GM21619 (cell line): ENCODE results near the gene SEC24C.

ENCODE experiments used
- ATAC-seq: cut with Tn5 transposase; IDR thresholded peaks from one replicate; pipeline ENCODE4 v1.9.1; 2021; ENCODE audit not compliant: unreplicated experiment

SEC24C gene

DNA sequence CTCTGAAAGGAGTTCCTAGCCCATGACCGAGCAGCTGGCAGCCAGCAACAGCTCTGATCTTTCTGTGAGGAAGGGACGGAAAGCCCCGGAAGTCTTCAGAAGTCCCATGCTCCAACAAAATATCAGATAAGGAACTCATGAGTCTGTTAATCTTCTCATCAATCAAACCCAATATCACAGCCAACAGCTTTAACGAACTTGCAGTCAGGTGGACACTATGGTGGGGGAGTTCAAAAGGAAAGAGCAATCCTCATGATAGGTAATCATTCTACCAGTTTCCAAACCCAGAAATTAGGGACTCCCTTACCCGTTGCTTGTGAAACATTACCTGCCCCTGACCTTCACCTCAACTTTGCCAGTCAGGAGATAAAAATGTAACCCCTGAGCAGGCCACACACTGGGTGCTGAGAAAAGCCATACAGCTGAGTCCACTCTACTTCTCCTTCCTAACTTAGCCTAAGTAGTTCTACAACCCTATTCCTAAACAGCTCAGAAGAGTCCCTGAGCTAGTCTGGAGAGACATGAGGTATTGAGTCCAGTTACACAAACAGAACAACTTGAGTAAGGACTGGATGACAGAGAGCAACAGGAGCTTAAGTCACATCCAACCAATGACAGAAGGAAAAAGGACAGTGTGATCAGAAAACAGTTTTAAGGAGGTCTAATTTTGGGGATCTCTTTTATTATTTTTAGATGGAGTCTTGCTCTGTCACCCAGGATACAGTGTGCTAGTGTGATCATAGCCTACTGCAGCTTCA is 65.1 kb downstream of the SEC24C start:
- no peak for ATAC-seq

DNA sequence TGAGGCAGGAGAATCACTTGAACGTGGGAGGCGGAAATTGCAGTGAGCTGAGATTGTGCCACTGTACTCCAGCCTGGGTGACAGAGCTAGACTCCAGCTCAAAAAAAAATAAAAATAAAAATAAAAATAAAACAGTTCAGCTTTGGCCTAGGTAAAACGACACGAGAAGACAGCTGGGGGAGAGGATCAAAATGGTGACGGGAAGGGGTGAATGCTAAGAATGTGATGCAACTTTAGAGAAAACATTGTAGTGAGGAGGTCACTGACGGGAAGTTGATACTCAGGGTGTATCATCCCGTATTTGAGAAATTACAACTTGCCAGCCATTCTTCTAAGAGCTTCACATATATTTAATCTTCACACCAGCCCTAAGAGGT is 66.2 kb downstream of the SEC24C start:
- ATAC-seq: no peak

DNA sequence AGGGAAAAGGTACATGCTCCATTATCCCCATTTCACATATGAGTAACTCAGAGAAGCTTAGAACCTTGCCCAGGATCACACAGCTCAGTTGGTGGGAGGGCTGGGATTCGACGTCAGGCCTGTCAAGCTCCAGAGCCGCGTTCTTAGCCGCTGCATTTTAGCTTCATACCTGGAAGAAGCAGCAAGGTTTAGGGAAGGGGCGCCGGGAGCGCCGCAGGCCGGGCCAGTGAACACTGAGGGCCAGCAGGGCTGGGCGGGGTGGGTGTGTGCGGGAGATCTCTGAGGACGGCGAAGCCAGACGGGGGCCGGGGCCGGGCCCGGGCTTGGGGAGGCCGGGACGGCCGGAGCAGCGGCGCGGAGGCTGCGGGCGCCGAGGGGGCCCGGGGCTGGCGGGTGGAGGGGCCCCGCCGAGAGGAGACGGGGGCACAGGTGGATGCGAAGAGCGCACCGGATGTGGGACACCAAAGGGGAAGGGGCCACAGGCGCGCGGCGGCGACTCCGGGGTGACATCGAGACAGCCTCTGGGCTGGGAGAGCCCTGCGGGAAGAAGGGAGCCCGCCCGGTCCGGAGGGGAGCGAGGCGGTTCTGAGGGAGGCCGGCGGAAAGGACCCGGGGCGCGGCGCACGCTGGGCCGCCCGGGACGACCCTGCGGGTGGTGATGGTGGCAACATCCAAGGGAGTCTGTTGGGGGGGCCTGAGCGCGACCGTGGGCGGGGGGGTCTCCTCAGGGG is 66.7 kb downstream of the SEC24C start:
- peak; percentile 31 for ATAC-seq

DNA sequence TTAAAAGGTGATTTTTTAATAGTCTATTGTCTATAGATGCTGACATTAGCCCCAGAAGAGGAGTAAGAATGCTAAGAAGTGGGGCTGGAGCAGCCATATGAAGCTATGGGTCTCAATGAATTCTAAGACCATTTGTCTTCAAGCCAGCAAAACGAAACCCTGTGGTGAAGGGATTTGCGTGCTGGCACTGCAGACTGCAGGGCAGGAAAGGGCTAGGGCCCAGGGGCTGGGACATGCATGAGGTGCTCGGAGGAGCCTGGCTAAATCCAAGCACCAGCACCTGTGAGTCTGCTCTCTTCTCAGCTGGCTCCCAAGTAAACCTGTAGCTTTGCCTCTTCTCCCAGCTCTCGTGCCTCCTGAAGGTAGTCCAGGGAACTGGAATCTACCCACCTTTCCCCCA is 68.5 kb downstream of the SEC24C start:
- ATAC-seq: no peak

DNA sequence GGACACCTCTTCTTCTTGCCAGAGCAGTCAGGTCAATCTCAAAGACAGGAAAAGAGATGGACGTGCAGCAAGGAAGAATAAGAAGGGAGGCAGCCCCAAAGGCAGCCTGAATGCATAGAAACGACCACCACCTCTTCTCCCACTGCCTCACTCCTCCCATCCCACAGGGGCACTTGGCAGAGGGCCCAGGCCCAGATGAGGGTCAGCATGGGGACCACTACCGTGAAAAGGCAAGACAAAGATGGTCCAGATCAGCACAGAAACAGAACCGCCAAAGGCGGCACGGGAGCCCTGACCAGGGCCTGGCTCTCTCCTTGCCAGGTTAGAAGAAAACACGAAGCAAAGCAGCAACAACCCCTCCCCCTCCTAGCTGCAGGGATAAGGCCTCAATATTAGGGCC is 69.2 kb downstream of the SEC24C start:
- no peak for ATAC-seq

DNA sequence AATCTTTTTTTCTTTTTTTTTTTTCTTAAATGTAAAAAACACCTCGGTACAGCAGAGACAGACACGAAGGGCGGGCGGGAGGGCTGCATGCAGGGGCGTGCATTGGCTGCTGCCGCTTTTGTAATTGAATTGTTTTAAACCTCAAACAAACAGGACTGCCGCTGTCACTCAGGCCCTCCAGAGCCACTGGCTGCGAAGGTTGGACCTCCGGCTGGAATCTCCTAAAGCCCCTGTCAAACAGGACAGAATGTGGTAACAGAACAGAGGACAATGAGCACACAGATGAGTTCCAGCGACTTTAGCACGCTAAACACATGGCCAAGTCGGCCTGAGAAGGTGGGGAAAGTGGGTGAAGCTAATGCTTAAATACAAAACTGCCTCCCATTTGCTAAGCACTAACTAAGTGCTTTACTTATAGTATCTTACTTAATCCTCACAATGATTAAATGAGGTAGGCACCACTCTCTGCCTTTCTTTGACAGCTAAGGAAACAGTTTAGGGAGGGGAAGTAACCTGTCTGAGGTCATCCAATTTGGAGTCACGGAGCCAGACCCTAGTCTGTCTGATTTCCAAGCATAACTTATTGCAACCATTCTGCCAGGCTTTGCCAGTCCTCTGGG is 70.2 kb downstream of the SEC24C start:
- ATAC-seq: no peak

DNA sequence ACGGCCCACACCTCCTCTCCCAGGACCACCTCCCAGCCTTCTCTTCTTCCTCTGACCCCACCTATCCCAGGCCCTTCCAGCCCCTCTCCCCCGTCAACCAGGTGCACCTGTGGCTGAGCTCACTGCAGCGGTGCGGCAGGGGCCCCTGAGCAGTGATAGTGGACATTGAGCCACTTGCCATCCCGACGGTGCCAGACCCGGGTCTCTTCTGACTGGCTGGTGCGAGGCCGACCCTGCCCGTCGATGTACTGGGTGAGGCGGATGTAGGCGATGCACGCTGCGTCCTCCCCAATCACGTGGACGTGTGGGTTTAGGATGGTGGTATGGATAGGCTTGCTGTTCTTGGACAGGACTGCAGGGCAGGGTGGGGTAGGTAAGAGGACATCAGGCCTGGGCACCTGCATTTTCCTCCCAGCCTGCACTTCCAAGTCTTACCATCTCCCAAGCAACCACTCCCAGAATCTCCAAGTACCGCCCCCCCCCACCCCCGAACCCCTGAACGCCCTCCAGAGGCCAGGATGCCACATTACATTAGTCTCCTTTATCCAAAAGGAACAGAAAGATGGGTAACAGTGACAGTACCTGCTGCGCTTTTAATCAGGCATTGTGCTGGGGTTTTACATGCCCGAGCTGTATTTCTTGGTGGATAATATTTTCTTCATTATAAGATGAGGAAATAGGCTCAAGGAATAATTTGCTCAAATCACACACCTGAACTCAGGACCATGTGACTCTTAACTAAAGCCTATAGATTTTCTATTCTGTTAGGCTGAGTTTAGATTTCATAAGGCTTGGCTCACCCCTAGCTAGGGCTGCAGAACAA is 70.9 kb downstream of the SEC24C start:
- no peak for ATAC-seq

DNA sequence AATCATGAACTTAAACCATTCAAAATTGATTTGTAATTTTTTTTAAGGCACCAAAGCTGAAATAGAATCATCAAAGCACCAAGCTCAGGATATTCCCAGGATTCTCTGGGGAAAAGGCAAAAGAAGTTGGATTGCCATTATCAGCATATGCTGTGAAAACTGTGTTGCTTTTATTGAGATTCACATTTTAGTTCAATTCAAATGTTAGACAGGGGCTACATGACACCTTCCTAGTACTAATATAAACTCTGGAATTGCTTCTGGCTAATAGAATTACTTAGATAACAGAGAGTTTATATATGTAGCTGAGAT is 71.5 kb downstream of the SEC24C start:
- ATAC-seq: no peak

DNA sequence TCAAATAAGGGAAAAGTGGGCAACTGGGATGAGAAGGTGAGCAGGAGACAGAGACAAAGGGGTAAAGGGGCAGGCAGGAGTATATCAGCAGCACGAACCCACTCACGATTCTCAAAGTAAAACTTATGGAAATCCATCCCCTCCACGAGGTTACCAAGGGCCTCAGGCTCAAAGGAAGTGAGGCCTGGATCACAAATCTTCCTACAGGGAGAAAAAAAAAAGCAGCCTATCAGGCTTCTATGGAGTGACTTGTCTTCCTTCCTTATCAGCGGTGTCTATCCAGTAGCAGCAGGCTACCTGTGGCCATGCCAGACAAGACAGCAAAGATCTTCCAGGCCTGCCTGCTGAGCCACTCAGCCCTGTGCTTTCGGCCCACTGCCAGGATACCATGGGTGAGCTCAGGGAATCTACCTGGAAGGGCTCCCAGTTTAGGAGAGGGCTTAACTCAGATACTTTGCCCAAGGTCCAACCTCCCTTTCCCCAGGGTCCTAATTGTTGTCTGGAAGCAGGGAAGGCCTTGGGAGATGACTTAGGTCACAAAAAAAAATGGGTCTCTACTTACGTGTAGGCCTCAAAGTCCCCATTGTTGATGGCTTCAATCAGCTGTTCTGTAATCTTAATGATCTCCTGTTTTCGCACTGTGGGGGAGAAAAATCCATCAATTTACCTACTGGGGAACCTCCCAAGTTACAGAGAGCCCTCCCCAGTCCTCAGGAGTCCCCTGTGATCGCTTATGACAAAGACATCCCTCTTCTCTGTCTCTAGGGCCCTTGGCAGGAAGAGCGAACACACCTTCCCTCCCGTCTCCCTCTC is 73.0 kb downstream of the SEC24C start:
- ATAC-seq: no peak

DNA sequence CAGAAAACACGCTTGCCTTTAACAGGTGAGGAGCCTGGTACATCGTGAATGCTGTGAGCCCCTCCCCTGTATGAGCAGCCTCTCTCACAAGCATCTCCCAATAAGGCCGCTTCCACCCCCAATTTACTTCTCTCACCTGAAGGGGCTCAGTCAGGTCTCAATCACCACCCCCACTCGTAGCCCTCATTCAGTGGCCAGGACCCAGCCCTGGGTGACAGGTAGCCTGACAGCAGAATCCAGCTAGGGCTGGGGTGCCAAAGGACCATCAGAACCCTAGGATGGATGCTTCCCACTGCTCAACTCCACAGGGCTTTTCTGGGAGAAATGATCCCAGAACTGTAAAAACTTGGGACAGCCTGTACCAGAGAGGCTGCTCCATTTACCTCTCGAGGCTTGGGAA is 73.7 kb downstream of the SEC24C start:
- no peak for ATAC-seq

DNA sequence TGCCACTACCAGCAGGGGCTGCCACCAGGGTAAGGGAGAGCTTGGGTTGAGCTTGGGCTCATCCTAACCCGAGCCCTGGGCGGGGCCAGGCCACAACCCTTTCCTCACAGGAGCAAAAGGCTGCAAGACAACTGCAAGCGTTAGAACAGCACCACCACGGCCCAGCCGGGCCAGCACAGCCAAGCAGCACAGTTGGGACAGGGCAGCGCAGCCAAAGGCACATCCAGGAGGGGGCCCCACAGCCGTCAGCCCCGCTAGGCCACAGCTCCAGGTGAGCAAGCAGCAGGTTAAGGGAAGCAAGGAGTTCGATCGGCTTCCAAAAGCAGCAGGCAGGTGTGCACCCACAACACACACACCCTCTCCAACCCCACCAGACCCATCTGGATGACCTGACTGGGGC is 74.2 kb downstream of the SEC24C start:
- ATAC-seq: no peak

DNA sequence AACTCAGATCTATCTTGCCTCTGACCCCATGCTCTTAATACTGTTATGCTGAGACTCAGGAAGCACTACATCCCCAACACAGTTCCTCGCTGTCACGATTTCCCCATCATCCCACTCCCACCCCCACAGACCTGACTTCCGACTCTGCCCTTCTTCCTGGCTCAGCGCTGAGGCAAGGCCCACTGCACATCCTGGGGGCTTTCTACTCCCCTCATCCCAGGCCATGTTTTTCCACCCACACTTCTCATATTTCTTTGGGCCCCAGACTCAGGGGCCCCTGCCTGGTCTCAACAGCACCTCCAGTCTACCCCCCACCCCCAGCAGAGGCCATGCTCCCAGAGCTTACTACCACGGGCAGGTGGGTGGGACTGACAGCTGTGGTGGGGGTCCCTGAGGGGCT is 74.9 kb downstream of the SEC24C start:
- no peak for ATAC-seq

DNA sequence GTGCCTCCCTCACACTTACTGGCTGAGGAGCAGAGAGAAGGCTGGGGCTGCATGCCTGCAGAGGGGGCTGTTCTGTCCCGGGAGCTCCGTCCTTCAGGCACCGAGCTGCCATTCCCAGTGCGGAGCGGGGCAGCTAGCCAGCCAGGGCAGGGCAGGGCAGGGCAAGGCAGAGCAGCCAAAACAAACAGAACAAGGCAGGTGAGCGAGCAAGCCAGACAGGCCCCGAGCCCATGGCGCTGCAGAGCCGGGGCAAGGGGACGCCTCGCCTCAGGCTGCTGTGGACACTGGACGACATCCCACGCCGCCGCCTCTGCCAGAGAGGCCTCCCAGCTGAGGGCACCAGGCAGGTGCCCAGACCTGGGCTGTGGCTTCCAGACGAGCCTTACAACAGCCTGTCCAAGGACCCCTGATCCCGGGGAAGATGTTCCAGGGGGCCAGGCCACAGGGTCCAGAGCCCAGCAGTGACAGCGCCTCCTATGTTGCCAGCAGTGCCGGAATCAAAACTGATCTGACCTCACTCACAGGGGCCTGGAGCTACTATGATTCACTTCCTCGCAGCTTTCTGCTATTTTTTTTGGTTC is 75.4 kb downstream of the SEC24C start:
- ATAC-seq: no peak
